NCI-H1436 (cell line): ENCODE data around the gene OR52L1.

Experiments
- DNase-seq: peaks from one replicate; lab custom pipeline; 2025; lab: John Stamatoyannopoulos, UW

Gene OR52L1

DNA sequence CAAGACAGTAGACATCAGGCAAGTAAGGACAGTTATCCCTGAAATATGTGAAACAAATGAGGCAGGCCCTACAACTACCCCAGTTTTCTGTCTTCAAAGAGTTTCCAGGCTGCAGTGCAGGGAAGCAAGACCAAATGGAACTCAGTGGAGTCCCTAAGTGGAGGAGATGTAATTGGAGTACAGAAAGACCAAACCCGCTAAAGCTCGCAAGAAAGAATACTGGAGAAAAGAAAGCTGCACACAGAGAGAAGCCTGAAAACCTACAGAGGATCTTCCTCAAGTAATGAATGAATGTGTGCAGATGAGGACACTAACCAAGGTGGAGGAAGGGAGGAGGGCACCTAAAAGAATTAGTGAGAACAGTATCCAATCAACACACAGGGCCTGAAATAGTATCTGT is 46.0 kb downstream of the OR52L1 start:
- no peak for DNase-seq

DNA sequence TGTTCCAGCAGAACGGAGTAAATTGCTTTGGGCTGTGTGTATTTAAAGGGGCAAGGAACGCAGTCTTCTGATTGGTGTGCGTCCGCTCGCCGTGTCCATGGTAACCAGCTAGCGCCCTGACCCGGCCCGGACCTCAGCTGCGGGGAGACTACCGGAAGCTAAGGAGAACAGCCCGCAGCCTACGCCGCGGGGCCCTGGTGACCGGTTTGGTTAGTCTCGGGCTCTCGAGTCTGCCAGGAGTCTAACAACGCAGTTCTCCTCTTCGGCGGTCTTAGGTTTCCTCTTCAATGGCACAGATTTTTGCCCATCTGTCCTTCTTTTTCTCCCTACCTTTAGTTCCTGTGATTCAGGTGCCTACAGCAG is 48.2 kb downstream of the OR52L1 start:
- no peak for DNase-seq

DNA sequence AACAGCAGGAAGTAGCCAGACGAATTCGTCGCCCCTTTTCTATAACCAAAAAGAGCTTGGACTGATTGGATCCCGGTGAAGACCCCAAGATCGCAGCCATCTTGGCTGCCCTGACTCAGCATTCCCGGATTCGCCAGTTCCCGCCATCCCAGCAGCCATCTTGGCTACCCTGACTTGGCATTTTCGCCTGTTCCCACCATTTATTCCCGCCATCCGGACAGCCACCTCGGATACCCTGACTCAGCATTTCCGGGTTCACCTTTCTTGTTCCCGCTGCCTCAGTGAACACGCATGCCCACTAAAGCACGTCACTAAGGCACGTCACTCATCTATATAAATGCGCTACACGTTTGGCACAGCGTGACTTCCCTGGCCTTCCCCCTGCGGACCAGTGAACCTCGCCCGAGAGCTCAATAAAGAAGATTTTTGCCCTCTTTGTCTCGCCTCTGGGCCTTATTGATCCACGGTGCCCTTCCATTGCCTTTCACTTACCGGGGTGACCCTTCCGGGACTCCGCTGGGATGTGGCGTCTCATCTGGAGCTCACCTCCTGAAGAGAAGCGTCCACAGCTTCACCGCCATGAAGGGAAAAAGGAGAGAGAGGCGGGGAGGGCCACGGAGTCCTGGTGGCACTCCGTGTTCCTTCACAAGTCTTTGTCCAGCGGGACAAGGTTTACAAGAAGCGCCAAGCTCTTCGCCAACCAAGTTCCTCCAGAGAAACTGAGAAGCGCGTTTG is 48.8 kb downstream of the OR52L1 start:
- DNase-seq: no peak
